PC-9 (cell line): ENCODE measurements around the gene SUSD1. TPM values are rescaled to one million over a fixed set of nuclear protein-coding genes. Genes with fewer than 3 reads are reported as not detected.

Experiments used
- BruUV-seq: library from RNA; stranded (reverse); fragments of 400-500 nt; replicated peaks from 2 replicates; lab custom pipeline; 2021; lab: Mats Ljungman, UMichigan
- CTCF ChIA-PET: fragments of 300-600 bp; sonication (Branson Sonifier 250); formaldehyde crosslinking; loops from one replicate; lab custom pipeline; 2022; ENCODE audit warnings: antibody characterized with exemption; lab: Charles Lee
- POLR2A ChIA-PET: fragments of 300-600 bp; sonication (Branson Sonifier 250); formaldehyde crosslinking; loops from one replicate; lab custom pipeline; 2022; ENCODE audit warnings: antibody characterized with exemption; ENCODE audit not compliant: unreplicated experiment; lab: Charles Lee
- DNase-seq, 2 experiments: peaks; one replicate each; pipeline versions ENCODE4 v3.0.0 to v3.0.0-alpha.2; 2015 to 2022; ENCODE audit warnings: mixed read lengths in 1 of 2
- H2AFZ ChIP-seq: fragments of 200-600 bp; sonication (generic); 2 replicates; pipeline ENCODE4 v1.8.1; 2017; ENCODE audit warnings: antibody characterized with exemption
- H3F3A ChIP-seq: fragments of 200-600 bp; sonication (generic); 2 replicates; pipeline ENCODE4 v1.8.1; 2017; ENCODE audit warnings: antibody characterized with exemption, mild to moderate bottlenecking, low read depth; ENCODE audit not compliant: insufficient read depth
- H3K27ac ChIP-seq: fragments of 200-600 bp; sonication (generic); 2 replicates; pipeline ENCODE4 v1.6.1; 2016; ENCODE audit warnings: mixed run types
- H3K27me3 ChIP-seq: fragments of 200-600 bp; sonication (generic); 2 replicates; pipeline ENCODE4 v1.6.1; 2016; ENCODE audit warnings: low read depth, mixed run types; ENCODE audit not compliant: insufficient read depth
- H3K36me3 ChIP-seq: fragments of 200-600 bp; sonication (generic); 2 replicates; pipeline ENCODE4 v1.6.1; 2016; ENCODE audit warnings: low read depth, mixed run types
- H3K4me1 ChIP-seq: fragments of 200-600 bp; sonication (generic); replicated peaks from 2 replicates; pipeline ENCODE4 v1.6.1; 2016; ENCODE audit warnings: mixed run types; ENCODE audit not compliant: insufficient read depth
- H3K4me2 ChIP-seq: fragments of 200-600 bp; sonication (generic); 2 replicates; pipeline ENCODE4 v1.6.1; 2017; ENCODE audit warnings: mixed run types
- H3K4me3 ChIP-seq: fragments of 200-600 bp; sonication (generic); 2 replicates; pipeline ENCODE4 v1.6.1; 2016; ENCODE audit warnings: mixed run types
- H3K79me2 ChIP-seq: fragments of 200-600 bp; sonication (generic); 2 replicates; pipeline ENCODE4 v1.6.1; 2017; ENCODE audit warnings: low read depth, mixed run types
- H3K9me2 ChIP-seq: fragments of 200-600 bp; sonication (generic); 2 replicates; pipeline ENCODE4 v1.8.1; 2017; ENCODE audit warnings: mild to moderate bottlenecking; ENCODE audit not compliant: insufficient read depth
- H3K9me3 ChIP-seq: fragments of 200-600 bp; sonication (generic); 2 replicates; pipeline ENCODE4 v1.8.1; 2016; ENCODE audit warnings: low read depth; ENCODE audit not compliant: insufficient read depth
- H4K20me1 ChIP-seq: fragments of 200-600 bp; sonication (generic); 2 replicates; pipeline ENCODE4 v1.8.1; 2017; ENCODE audit not compliant: insufficient read depth
- EZH2 ChIP-seq: fragments of 200-600 bp; sonication (generic); IDR thresholded peaks from 2 replicates; pipeline ENCODE4 v1.8.0; 2017; ENCODE audit warnings: antibody characterized with exemption, low read depth
- intact Hi-C: fragments of 100-400 bp; cut with micrococcal nuclease; formaldehyde crosslinking; loops from one replicate; pipeline ENCODE4 v1.10.0; 2022; ENCODE audit not compliant: unreplicated experiment
- total RNA-seq: library from RNA; stranded (reverse); gene quantifications from 2 replicates; pipeline ENCODE4 v1.2.3, GENCODE V29; 2021
- TF ChIP-seq, protein P1 (sequence below): fragments of 200-600 bp; sonication (generic); conservative IDR thresholded peaks from 2 replicates; pipeline ENCODE4 v1.6.1; 2017; ENCODE audit warnings: mixed run types, antibody characterized with exemption, mild to moderate bottlenecking, moderate library complexity

Gene SUSD1
- total RNA-seq, 1 experiment from 2014 or later = 23.2 TPM

GRCh38 chr9:111997831-111998230, 177.3 kb downstream of the SUSD1 start:
- no TSS peak for BruUV-seq
- POLR2A ChIA-PET = no interaction called here

DNA sequence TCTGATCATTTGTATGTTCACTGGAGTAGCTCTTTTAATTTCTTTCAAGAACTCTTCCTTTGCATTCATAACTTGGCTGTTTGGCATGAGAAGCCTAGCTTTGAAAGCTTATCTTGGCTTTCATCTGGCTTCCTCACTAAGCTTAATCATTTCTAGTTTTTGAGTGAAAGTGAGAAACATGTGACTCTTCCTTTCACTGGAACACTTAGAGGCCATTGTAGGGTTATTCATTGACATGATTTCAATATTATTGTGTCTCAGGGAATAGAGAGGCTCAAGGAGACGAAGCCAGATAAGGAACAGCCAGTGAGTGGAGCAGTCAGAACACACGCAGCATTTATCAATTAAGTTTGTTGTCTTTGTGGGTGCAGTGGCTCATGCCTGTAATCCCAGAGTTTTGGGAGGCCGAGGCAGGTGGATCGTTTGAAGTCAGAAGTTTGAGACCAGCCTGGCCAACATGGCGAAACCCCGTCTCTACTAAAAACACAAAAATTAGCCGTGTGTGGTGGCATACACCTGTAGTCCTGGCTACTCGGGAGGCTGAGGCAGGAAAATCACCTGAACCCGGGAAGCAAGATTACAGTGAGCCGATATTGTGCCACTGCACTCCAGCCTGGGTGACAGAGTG, 180.2 kb downstream of the SUSD1 start:
- H3K4me2 ChIP-seq = no peak overlapping the region
- no TSS peak for BruUV-seq
- no peak overlapping the region for H3K4me3 ChIP-seq
- H3K36me3 ChIP-seq = no peaks in the 10 kb centered on the region
- CTCF ChIA-PET = no interaction called here
- peaks cover 13% of the 10 kb centered on the region; the same call in 1 of the 2 replicates for H3K4me1 ChIP-seq
- H3F3A ChIP-seq = peaks cover 3% of the 10 kb centered on the region; the same call in 1 of the 2 replicates
- no peaks in the 10 kb centered on the region for H3K9me2 ChIP-seq
- no peaks in the 10 kb centered on the region for H3K79me2 ChIP-seq
- no peak overlapping the region for H3K27ac ChIP-seq
- no peak for TF ChIP-seq EZH2
- TF ChIP-seq, protein P1, sequence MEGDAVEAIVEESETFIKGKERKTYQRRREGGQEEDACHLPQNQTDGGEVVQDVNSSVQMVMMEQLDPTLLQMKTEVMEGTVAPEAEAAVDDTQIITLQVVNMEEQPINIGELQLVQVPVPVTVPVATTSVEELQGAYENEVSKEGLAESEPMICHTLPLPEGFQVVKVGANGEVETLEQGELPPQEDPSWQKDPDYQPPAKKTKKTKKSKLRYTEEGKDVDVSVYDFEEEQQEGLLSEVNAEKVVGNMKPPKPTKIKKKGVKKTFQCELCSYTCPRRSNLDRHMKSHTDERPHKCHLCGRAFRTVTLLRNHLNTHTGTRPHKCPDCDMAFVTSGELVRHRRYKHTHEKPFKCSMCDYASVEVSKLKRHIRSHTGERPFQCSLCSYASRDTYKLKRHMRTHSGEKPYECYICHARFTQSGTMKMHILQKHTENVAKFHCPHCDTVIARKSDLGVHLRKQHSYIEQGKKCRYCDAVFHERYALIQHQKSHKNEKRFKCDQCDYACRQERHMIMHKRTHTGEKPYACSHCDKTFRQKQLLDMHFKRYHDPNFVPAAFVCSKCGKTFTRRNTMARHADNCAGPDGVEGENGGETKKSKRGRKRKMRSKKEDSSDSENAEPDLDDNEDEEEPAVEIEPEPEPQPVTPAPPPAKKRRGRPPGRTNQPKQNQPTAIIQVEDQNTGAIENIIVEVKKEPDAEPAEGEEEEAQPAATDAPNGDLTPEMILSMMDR = no peak
- no peaks in the 10 kb centered on the region for H4K20me1 ChIP-seq
- peaks cover 8% of the 10 kb centered on the region for H3K9me3 ChIP-seq
- no peaks in the 10 kb centered on the region for H3K27me3 ChIP-seq
- DNase-seq = no peak
- POLR2A ChIA-PET = no interaction called here
- H2AFZ ChIP-seq = no peak overlapping the region
- intact Hi-C loops = no loop called here

More at GRCh38 chr9:111997831-111998230, 177.3 kb downstream of the SUSD1 start:
- Histone ChIP-seq H2AFZ (no peak overlapping the region), H4K20me1 (no peaks in the 10 kb centered on the region), H3K27ac (no peak overlapping the region), H3K36me3 (no peaks in the 10 kb centered on the region), H3K27me3 (no peaks in the 10 kb centered on the region), H3F3A (peaks cover 3% of the 10 kb centered on the region; the same call in 1 of the 2 replicates), H3K4me1 (peaks cover 10% of the 10 kb centered on the region; the same call in 1 of the 2 replicates), H3K4me2 (no peak overlapping the region), H3K9me3 (no peaks in the 10 kb centered on the region; the same call in 1 of the 2 replicates), H3K9me2 (no peaks in the 10 kb centered on the region), H3K79me2 (no peaks in the 10 kb centered on the region), H3K4me3 (no peak overlapping the region)
- DNase-seq = no peak
- no peak for TF ChIP-seq EZH2
- CTCF ChIA-PET = no interaction called here
- intact Hi-C loops = no loop called here

DNA sequence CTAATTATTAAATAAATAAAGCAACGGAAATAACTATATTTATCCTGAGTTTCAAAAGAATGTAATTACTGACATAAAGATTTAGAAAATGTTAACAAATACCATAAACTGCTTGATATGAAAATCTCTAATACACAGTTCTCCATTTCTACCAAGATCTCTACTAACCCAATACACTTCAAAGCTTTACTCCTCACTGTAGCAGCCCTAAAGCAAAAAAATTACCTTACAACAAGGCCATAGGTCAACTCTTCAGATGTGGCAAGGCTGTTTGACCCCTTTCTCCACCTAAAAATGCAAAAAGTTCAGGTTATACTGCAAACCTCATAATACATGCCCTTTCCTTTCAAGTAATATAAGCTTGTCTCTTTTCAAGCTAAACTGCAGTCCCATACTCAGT, 181.8 kb downstream of the SUSD1 start:
- no peaks in the 10 kb centered on the region for H3K36me3 ChIP-seq
- H3K9me3 ChIP-seq = peaks cover 8% of the 10 kb centered on the region
- no TSS peak for BruUV-seq
- H3F3A ChIP-seq = peaks cover 3% of the 10 kb centered on the region; the same call in 1 of the 2 replicates
- DNase-seq = no peak
- H3K27ac ChIP-seq = no peak overlapping the region
- peaks cover 7% of the 10 kb centered on the region; the same call in 1 of the 2 replicates for H3K4me1 ChIP-seq
- no peaks in the 10 kb centered on the region for H3K27me3 ChIP-seq
- intact Hi-C loops = no loop called here
- no peak overlapping the region for H2AFZ ChIP-seq
- ChIA-PET CTCF (interaction anchor here (0.6 kb wide), 3 partner anchors 14 to 82 kb away, joined by 3 to 4 read pairs (median 3); no protein-coding TSS in a partner anchor), POLR2A (interaction anchor here (0.7 kb wide), 1 partner anchor 16 kb away, joined by 3 read pairs; no protein-coding TSS in a partner anchor)
- H3K79me2 ChIP-seq = no peaks in the 10 kb centered on the region
- no peak overlapping the region for H3K4me2 ChIP-seq
- H4K20me1 ChIP-seq = no peaks in the 10 kb centered on the region
- TF ChIP-seq EZH2 = no peak
- TF ChIP-seq, protein P1 = no peak
- no peak overlapping the region for H3K4me3 ChIP-seq
- no peaks in the 10 kb centered on the region for H3K9me2 ChIP-seq
